Natural killer cell (primary cell): ENCODE results near the gene TMEM30A. TPM values are rescaled to one million over a fixed set of nuclear protein-coding genes. Genes with fewer than 3 reads are reported as not detected.

Source experiments
- ATAC-seq, 3 donors: fragments of 150-1000 bp in 2 of 3; fragments of 200-7000 bp in 1 of 3; cut with Tn5 transposase; 1 replicate in 1 of 3; 2 replicates in 2 of 3; pipeline ENCODE4 v1.10.0; 2021; ENCODE audit warnings: mild to moderate bottlenecking in 2 of 3, moderate library complexity in 2 of 3
- DNase-seq, 2 donors: peaks; one replicate each; pipeline versions ENCODE4 v3.0.0 to v3.0.0-alpha.2; 2013 to 2021; ENCODE audit warnings: mixed read lengths in 1 of 2
- H3K27ac ChIP-seq: one replicate; pipeline ENCODE4 v1.5.1; 2013; ENCODE audit warnings: mild to moderate bottlenecking, low read length
- H3K27me3 ChIP-seq: one replicate; pipeline ENCODE4 v1.6.1; 2013; ENCODE audit warnings: low read length; ENCODE audit not compliant: control insufficient read depth, insufficient read depth
- H3K36me3 ChIP-seq: one replicate; pipeline ENCODE4 v1.6.1; 2013; ENCODE audit warnings: low read length; ENCODE audit not compliant: control insufficient read depth, insufficient read depth
- H3K4me1 ChIP-seq: one replicate; pipeline ENCODE4 v1.6.1; 2013; ENCODE audit warnings: low read length; ENCODE audit not compliant: control insufficient read depth, insufficient read depth
- H3K4me3 ChIP-seq: one replicate; pipeline ENCODE4 v1.5.1; 2013; ENCODE audit warnings: low read length
- H3K9me3 ChIP-seq: one replicate; pipeline ENCODE4 v1.6.1; 2013; ENCODE audit warnings: low read length; ENCODE audit not compliant: control insufficient read depth, insufficient read depth
- H3K27ac Mint-ChIP-seq, 2 donors: one replicate each; pipeline ENCODE4 v1.8.0; 2022; ENCODE audit warnings: mild to moderate bottlenecking in 2 of 2, mixed read lengths in 2 of 2, moderate library complexity in 1 of 2
- H3K27me3 Mint-ChIP-seq, 2 donors: one replicate each; pipeline ENCODE4 v1.8.0; 2022; ENCODE audit warnings: low read depth in 2 of 2, mixed read lengths in 2 of 2
- H3K36me3 Mint-ChIP-seq: one replicate; pipeline ENCODE4 v1.8.0; 2022; ENCODE audit warnings: mixed read lengths
- H3K4me1 Mint-ChIP-seq, 2 donors: one replicate each; pipeline ENCODE4 v1.8.0; 2022; ENCODE audit warnings: mixed read lengths in 2 of 2
- H3K4me3 Mint-ChIP-seq: one replicate; pipeline ENCODE4 v1.8.0; 2022; ENCODE audit warnings: mild to moderate bottlenecking, moderate library complexity, mixed read lengths
- H3K9me3 Mint-ChIP-seq, 2 donors: one replicate each; pipeline ENCODE4 v1.8.0; 2022; ENCODE audit warnings: mixed read lengths in 2 of 2
- CTCF ChIP-seq: fragments of 200-600 bp; IDR thresholded peaks from one replicate; pipeline ENCODE4 v1.8.0; 2022; ENCODE audit warnings: antibody characterized with exemption
- WGBS: methylation state at CpG from one replicate; pipeline ENCODE4 v1.1.7; 2013; ENCODE audit warnings: missing lambda C conversion rate; ENCODE audit not compliant: insufficient coverage; 5-methylcytosine and 5-hydroxymethylcytosine counted together
- intact Hi-C: fragments of 100-400 bp; cut with micrococcal nuclease; formaldehyde crosslinking; loops from one replicate; pipeline ENCODE4 v1.14.2; 2022
- total RNA-seq, 4 donors: library from RNA; stranded (reverse); fragments of 120-200 nt in 1 of 4; gene quantifications; one replicate each; pipeline versions ENCODE4 v1.2.3 to v1.2.4, GENCODE V29; 2013 to 2022

TMEM30A gene
- total RNA-seq, 3 donors from 2014 or later (not counting 1 experiment from before 2014, with no cell fraction given) = 43.8 to 72.0 (median 60.7) TPM

GRCh38 chr6:75327807-75328206 lies 43.2 kb upstream of the TMEM30A start:
- no peaks in the 10 kb centered on the region for H3K27me3 ChIP-seq
- H3K4me3 Mint-ChIP-seq = no peak overlapping the region
- no peak overlapping the region for H3K27ac Mint-ChIP-seq
- no CpG with 5 or more reads among the region's 1 CpG for WGBS
- no peaks in the 10 kb centered on the region for H3K4me1 ChIP-seq
- no peak overlapping the region for H3K4me3 ChIP-seq
- H3K27ac ChIP-seq = no peak overlapping the region
- peaks cover 18 to 42% of the 10 kb centered on the region in 2 donors for H3K27me3 Mint-ChIP-seq
- no peak for TF ChIP-seq CTCF
- ATAC-seq (no peak), DNase-seq (no peak)
- intact Hi-C loops = no loop called here
- H3K9me3 ChIP-seq = no peaks in the 10 kb centered on the region
- H3K4me1 Mint-ChIP-seq = no peaks in the 10 kb centered on the region
- no peaks in the 10 kb centered on the region for H3K9me3 Mint-ChIP-seq
- H3K36me3 Mint-ChIP-seq = no peaks in the 10 kb centered on the region
- no peaks in the 10 kb centered on the region for H3K36me3 ChIP-seq

GRCh38 chr6:75326557-75327258 lies 42.1 kb upstream of the TMEM30A start:
- Histone ChIP-seq H3K4me1 (no peaks in the 10 kb centered on the region), H3K36me3 (no peaks in the 10 kb centered on the region), H3K9me3 (no peaks in the 10 kb centered on the region), H3K27me3 (no peaks in the 10 kb centered on the region), H3K27ac (no peak overlapping the region), H3K4me3 (no peak overlapping the region)
- Mint-ChIP-seq H3K4me3 (no peak overlapping the region), H3K9me3 (no peaks in the 10 kb centered on the region), H3K27me3 (peaks cover 19 to 32% of the 10 kb centered on the region in 2 donors), H3K36me3 (no peaks in the 10 kb centered on the region), H3K4me1 (no peaks in the 10 kb centered on the region), H3K27ac (no peak overlapping the region)
- TF ChIP-seq CTCF = no peak
- DNase-seq (no peak), ATAC-seq (no peak)
- WGBS = 85% methylated on average over 2 of the region's 2 CpGs
- intact Hi-C loops = no loop called here

- Histone ChIP-seq H3K36me3 (no peaks in the 10 kb centered on the region), H3K4me3 (no peak overlapping the region), H3K27ac (no peak overlapping the region), H3K27me3 (peaks cover 2% of the 10 kb centered on the region), H3K4me1 (no peaks in the 10 kb centered on the region), H3K9me3 (no peaks in the 10 kb centered on the region)
- ATAC-seq (no peak), DNase-seq (no peak)
- Mint-ChIP-seq H3K4me1 (no peaks in the 10 kb centered on the region), H3K36me3 (no peaks in the 10 kb centered on the region), H3K27ac (no peak overlapping the region), H3K4me3 (no peak overlapping the region), H3K27me3 (peaks cover 19 to 20% of the 10 kb centered on the region in 2 donors), H3K9me3 (no peaks in the 10 kb centered on the region)
- WGBS = 67% methylated on average over 2 of the region's 2 CpGs
- no peak for TF ChIP-seq CTCF
- intact Hi-C loops = no loop called here
Observed at GRCh38 chr6:75318900-75319299, 34.3 kb upstream of the TMEM30A start.
